DND-41 (cell line): Measurements from ENCODE around the gene LRTM2.

Experiments
- ATAC-seq: fragments of 200-7000 bp; cut with Tn5 transposase; 3 replicates; pipeline ENCODE4 v1.9.1; 2021; ENCODE audit warnings: low read depth; ENCODE audit not compliant: insufficient read depth
- DNase-seq: peaks from one replicate; pipeline ENCODE4 v3.0.0-alpha.2; 2020
- H2AFZ ChIP-seq: 2 replicates; pipeline ENCODE4 v1.6.0; 2012; ENCODE audit warnings: low read depth, low read length
- H3K27ac ChIP-seq: 2 replicates; pipeline ENCODE4 v1.5.1; 2012; ENCODE audit warnings: low read length, inconsistent platforms
- H3K27me3 ChIP-seq: fragments of 200-600 bp; sonication (generic); 2 replicates; pipeline ENCODE4 v1.6.0; 2012; ENCODE audit warnings: low read length, mild to moderate bottlenecking, inconsistent platforms; ENCODE audit not compliant: insufficient read depth, poor library complexity
- H3K36me3 ChIP-seq: 2 replicates; pipeline ENCODE4 v1.5.1; 2012; ENCODE audit warnings: low read length, inconsistent platforms; ENCODE audit not compliant: insufficient read depth
- H3K4me1 ChIP-seq: 2 replicates; pipeline ENCODE4 v1.5.1; 2012; ENCODE audit warnings: mild to moderate bottlenecking, low read length; ENCODE audit not compliant: insufficient read depth
- H3K4me2 ChIP-seq: 2 replicates; pipeline ENCODE4 v1.6.0; 2012; ENCODE audit warnings: mild to moderate bottlenecking, moderate library complexity, low read length, inconsistent platforms; ENCODE audit not compliant: insufficient read depth
- H3K4me3 ChIP-seq, 2 experiments: fragments of 200-600 bp in 1 of 2; shearing (Covaris generic) in 1 of 2; 2 replicates each; pipeline ENCODE4 v1.5.1; 2012 to 2016; ENCODE audit warnings: inconsistent platforms in 2 of 2, low read length in 2 of 2, mild to moderate bottlenecking in 2 of 2, low read depth in 1 of 2, moderate library complexity in 1 of 2
- H3K79me2 ChIP-seq: 2 replicates; pipeline ENCODE4 v1.6.0; 2012; ENCODE audit warnings: low read length, inconsistent platforms; ENCODE audit not compliant: insufficient read depth
- H3K9ac ChIP-seq: 2 replicates; pipeline ENCODE4 v1.6.0; 2012; ENCODE audit warnings: low read depth, mild to moderate bottlenecking, inconsistent platforms, low read length, moderate library complexity
- H3K9me3 ChIP-seq: 2 replicates; pipeline ENCODE4 v1.5.1; 2012; ENCODE audit warnings: low read length, moderate library complexity, mild to moderate bottlenecking, inconsistent platforms; ENCODE audit not compliant: insufficient read depth, severe bottlenecking
- H4K20me1 ChIP-seq: 2 replicates; pipeline ENCODE4 v1.6.0; 2012; ENCODE audit warnings: low read length; ENCODE audit not compliant: insufficient read depth
- CTCF ChIP-seq: IDR thresholded peaks from 2 replicates; pipeline ENCODE4 v1.5.1; 2012; ENCODE audit warnings: borderline replicate concordance, low read length, moderate library complexity, mild to moderate bottlenecking; ENCODE audit not compliant: poor library complexity, severe bottlenecking; ENCODE audit errors: extremely low read depth
- EZH2 ChIP-seq: IDR thresholded peaks from 3 replicates; pipeline ENCODE4 v1.6.1; 2012; ENCODE audit warnings: borderline replicate concordance, low read depth, mild to moderate bottlenecking, moderate library complexity, low read length, inconsistent platforms; ENCODE audit not compliant: severe bottlenecking

Gene LRTM2

GRCh38 chr12:1864456-1864855, 44.1 kb downstream of the LRTM2 start:
- H3K27me3 ChIP-seq: peaks cover 5% of the 10 kb centered on the region
- H3K4me3 ChIP-seq: no peak overlapping the region
- no peak for ATAC-seq
- no peak overlapping the region for H3K9ac ChIP-seq
- no peaks in the 10 kb centered on the region for H3K36me3 ChIP-seq
- no peak overlapping the region for H2AFZ ChIP-seq
- H3K4me2 ChIP-seq: no peak overlapping the region
- H3K4me1 ChIP-seq: no peaks in the 10 kb centered on the region
- H3K27ac ChIP-seq: no peak overlapping the region
- no peaks in the 10 kb centered on the region for H4K20me1 ChIP-seq
- no peak for TF ChIP-seq EZH2
- TF ChIP-seq CTCF: no peak
- no peaks in the 10 kb centered on the region for H3K79me2 ChIP-seq
- no peak for DNase-seq
- no peaks in the 10 kb centered on the region for H3K9me3 ChIP-seq

GRCh38 chr12:1864867-1865266, 44.5 kb downstream of the LRTM2 start:
- no peaks in the 10 kb centered on the region for H3K79me2 ChIP-seq
- no peaks in the 10 kb centered on the region for H3K36me3 ChIP-seq
- H2AFZ ChIP-seq: no peak overlapping the region
- no peak overlapping the region for H3K27ac ChIP-seq
- no peaks in the 10 kb centered on the region for H4K20me1 ChIP-seq
- no peak for TF ChIP-seq EZH2
- no peak for TF ChIP-seq CTCF
- H3K4me1 ChIP-seq: no peaks in the 10 kb centered on the region
- no peak for ATAC-seq
- H3K9ac ChIP-seq: no peak overlapping the region
- H3K4me3 ChIP-seq: no peak overlapping the region
- peaks cover 5% of the 10 kb centered on the region for H3K27me3 ChIP-seq
- H3K4me2 ChIP-seq: no peak overlapping the region
- no peak for DNase-seq
- H3K9me3 ChIP-seq: no peaks in the 10 kb centered on the region

GRCh38 chr12:1865284-1865866, 45.0 kb downstream of the LRTM2 start:
- H3K27ac ChIP-seq: no peak overlapping the region

More at GRCh38 chr12:1865284-1865866, 45.0 kb downstream of the LRTM2 start:
- Histone ChIP-seq H2AFZ (no peak overlapping the region), H4K20me1 (no peaks in the 10 kb centered on the region), H3K4me2 (no peak overlapping the region), H3K27me3 (peaks cover 5% of the 10 kb centered on the region), H3K4me3 (no peak overlapping the region), H3K36me3 (no peaks in the 10 kb centered on the region), H3K9ac (no peak overlapping the region), H3K4me1 (no peaks in the 10 kb centered on the region), H3K79me2 (no peaks in the 10 kb centered on the region), H3K9me3 (no peaks in the 10 kb centered on the region)
- ATAC-seq: no peak
- TF ChIP-seq CTCF: no peak
- TF ChIP-seq EZH2: no peak
- DNase-seq: no peak
